Activated CD4-positive, alpha-beta T cell treated with anti-CD3 and anti-CD28 coated beads, Interleukin-2, amount 50 U/mL, for 16 hours (primary cell): ENCODE results near the gene PLEKHN1.
"Not testable (repeated sequence)": the region's sequence is repeated elsewhere in the genome, so short reads cannot be mapped to it uniquely, and the experiment has no call there.

Experiments used
- DNase-seq: peaks from one replicate; pipeline ENCODE4 v3.0.0-alpha.2; 2020

The PLEKHN1 gene

GRCh38 chr1:975365-975764 lies 9.1 kb downstream of the PLEKHN1 start:
- DNase-seq: no peak

GRCh38 chr1:975896-976683 lies 9.8 kb downstream of the PLEKHN1 start:
- peak; percentile 46 for DNase-seq

- not testable (repeated sequence) for DNase-seq
Observed at GRCh38 chr1:976791-977190, 10.5 kb downstream of the PLEKHN1 start.

GRCh38 chr1:978069-978834 lies 12.0 kb downstream of the PLEKHN1 start:
- DNase-seq: no peak

GRCh38 chr1:978835-979743 lies 12.8 kb downstream of the PLEKHN1 start:
- DNase-seq: no peak

DNA sequence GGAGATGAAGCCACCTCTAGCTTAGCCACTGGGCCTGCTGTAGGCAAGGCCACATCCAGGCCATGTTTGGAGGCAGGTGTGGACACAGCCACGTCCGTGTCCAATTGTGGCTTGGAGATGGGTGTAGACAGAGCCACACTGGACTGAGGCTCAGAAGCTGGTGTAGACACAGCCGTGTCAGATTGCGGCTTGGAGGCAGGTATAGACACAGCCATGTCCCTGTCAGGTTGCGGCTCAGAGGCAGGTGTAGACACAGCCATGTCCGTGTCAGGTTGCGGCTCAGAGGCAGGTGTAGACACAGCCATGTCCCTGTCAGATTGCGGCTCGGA lies 13.4 kb downstream of the PLEKHN1 start:
- DNase-seq: no peak

- DNase-seq: no peak
Observed at GRCh38 chr1:980137-980571, 13.9 kb downstream of the PLEKHN1 start.

GRCh38 chr1:980602-981395 lies 14.5 kb downstream of the PLEKHN1 start:
- DNase-seq: no peak

DNA sequence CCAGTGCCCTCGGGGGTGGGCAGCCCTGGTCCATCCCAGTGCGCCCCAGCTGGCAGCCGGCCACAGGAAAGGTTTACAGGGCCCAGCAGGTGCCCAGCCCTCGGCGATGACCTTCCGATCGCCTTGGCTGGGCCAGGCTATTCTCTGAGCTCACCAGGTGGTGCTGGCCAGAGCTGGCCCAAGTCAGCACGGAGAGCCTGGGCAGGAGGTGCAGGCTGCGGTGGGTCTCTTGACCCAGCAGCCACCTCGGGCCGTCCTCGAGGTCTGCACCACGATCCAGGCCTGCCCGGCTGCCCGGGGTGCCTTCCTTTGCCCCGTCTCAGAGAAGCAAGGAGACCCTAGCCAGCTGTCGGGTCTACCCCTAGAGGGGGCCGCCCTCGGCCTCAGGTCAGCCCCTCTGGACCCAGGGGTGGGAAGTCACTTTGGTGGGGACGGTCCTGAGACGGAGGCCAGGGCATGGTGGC lies 15.2 kb downstream of the PLEKHN1 start:
- no peak for DNase-seq

GRCh38 chr1:981955-982558 lies 15.8 kb downstream of the PLEKHN1 start, which contains the start of gene PERM1:
PERM1 (minus strand) TSS chr1:982093; CDS start chr1:981029, 1,064 bp downstream.
- DNase-seq: no peak

DNA sequence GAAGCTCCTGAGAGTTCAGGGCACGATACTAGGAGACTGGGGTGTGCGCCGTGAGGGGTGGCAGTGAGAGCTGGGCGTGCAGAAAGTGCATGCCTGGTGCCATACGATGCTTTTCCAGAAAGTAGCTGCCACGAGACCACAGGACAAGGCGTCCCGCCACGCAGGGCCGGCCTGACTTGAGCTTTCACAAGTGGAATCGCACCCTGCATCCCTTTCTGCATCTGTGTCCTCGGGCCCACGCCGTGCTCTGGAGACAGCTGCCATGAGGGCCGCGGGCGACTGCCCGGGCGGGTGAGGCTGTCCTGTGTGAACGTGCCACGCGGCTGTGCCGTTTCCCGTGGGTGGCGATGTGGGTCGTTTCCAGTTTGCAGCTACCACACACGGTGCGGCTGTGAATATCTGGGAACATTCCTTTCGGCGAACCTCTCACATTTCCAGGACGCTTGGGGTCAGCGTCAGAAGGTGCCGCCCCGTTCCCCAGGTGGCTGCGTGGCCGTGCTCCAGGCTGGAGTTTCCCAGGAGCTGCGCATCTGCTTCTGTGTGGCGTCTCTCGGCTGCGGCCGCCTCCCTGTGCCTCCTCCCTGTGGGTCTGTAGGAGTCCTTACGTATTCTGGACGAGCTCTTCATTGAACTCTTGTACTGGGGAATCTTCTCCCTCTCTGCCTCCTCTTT lies 16.6 kb downstream of the PLEKHN1 start:
- no peak for DNase-seq

DNA sequence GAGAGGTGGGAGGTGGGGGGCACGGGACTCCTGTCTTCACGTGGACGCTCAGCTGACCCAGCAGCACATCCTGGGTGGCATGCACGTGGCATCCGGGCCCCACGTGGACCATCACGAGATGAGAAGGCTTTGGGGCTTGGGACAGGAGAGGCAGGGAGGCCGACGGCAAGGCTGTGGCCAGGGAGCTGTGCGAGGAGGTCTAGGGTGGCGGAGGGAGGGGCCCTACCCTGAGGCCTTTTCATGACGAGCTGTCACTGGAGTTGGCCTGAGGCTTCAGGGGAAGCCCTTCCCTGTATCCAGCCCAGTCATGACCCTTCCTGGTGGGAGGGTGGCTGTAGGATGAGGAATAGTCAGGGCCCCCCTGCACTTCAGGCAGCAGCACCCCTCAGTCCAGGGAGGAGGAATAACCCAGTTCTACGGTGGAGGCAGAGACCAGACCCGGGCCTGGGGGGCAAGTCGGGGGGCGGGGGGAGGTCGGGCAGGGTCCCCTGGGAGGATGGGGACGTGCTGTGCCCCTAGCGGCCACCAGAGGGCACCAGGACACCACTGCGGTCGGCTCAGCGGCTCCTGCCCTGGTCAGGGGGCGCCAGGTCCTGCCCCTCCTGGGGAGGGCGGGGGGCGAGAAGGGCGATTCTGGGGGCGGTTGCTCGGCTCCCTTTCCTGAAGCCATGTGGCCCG lies 17.7 kb downstream of the PLEKHN1 start:
- DNase-seq: peak; percentile 43

DNA sequence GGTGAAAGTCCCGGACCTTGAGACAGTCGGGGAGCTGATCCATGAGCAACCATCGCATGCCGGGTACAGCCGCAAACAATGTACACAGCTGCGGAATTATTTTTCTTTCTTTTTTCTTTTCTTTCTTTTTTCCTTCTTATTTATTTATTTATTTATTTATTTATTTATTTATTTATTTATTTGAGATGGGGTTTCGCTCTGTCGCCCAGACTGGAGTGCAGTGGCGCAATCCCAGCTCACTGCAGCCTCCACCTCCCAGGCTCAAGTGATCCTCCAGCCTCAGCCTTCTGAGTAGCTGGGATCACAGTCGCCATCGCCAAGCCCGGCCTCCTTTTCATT lies 18.2 kb downstream of the PLEKHN1 start:
- DNase-seq: no peak

DNA sequence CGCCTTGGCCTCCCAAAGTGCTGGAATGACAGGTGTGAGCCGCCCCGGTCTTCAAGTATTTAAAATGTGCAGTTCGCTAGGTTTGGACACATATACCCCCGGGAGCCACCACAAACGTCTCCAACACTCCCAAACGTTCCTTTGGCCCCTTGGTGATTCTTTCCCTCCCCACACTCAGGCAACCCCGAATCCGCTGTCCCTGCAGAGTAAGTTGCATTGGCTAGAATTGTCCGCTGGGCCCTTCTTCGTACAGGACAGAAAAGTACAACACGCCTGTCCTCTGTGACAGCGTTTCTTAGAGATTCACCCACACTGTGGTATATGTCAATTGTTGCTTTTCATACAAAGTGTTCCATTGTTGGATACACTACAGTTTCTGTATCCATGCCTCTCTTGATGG lies 18.8 kb downstream of the PLEKHN1 start:
- DNase-seq: no peak

- DNase-seq: not testable (repeated sequence)
Observed at GRCh38 chr1:988061-988460, 21.8 kb downstream of the PLEKHN1 start.

- DNase-seq: not testable (repeated sequence)
Observed at GRCh38 chr1:991275-991674, 25.0 kb downstream of the PLEKHN1 start.

GRCh38 chr1:991895-992294 lies 25.6 kb downstream of the PLEKHN1 start:
- no peak for DNase-seq

DNA sequence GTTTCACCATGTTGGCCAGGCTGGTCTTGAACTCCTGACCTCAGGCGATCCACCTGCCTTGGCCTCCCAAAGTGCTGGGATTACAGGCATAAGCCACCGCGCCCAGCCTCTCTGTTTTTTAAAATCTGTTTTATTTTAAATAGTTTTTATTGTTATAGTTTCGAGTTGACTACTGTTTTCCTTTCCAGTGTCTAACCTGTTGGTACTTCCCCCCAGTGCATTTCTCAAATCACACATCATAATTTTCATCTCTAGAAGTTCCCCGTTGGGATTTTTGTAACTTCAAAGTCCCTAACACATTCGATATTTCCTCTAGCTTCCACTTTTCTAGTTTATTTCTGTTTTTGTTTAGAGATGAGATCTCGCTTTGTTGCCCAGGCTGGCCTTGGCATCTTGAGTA lies 26.1 kb downstream of the PLEKHN1 start:
- peak; percentile 53 for DNase-seq

GRCh38 chr1:993379-993995 lies 27.2 kb downstream of the PLEKHN1 start:
- DNase-seq: no peak

GRCh38 chr1:994546-994945 lies 28.3 kb downstream of the PLEKHN1 start:
- not testable (repeated sequence) for DNase-seq
